T-helper 2 cell (primary cell): Measurements from ENCODE around the gene PPFIBP2.
A peak's percentile ranks its signal among the peaks of the same experiment; 100 is the strongest.

Experiments
- DNase-seq, 5 experiments: peaks; one replicate each; pipeline versions ENCODE4 v3.0.0 to v3.0.0-alpha.2; 2012 to 2022

The PPFIBP2 gene

DNA sequence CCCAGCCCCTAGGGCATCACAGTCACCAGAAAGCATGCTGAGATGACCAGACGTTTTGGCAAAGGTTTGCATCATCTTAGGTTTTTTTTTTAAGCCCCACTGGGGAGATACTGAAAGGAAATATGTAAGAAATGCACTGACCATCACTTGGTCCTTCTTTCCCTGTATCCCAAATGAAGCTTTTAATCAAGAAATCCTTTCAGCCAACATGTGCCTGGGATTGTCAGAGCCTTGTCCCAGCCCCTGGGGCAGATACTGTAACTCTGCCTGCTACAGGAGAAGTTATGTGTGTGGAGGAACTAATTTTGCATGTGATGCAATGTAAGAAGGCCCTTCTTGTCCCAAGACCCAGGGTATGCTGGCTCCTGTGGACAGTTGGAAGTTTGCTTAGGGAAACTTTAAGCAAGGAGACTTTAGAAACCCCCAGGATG, 65.6 kb downstream of the PPFIBP2 start:
- DNase-seq: no peak

- no peak for DNase-seq
Measured at GRCh38 chr11:7581021-7581590, 67.3 kb downstream of the PPFIBP2 start.

DNA sequence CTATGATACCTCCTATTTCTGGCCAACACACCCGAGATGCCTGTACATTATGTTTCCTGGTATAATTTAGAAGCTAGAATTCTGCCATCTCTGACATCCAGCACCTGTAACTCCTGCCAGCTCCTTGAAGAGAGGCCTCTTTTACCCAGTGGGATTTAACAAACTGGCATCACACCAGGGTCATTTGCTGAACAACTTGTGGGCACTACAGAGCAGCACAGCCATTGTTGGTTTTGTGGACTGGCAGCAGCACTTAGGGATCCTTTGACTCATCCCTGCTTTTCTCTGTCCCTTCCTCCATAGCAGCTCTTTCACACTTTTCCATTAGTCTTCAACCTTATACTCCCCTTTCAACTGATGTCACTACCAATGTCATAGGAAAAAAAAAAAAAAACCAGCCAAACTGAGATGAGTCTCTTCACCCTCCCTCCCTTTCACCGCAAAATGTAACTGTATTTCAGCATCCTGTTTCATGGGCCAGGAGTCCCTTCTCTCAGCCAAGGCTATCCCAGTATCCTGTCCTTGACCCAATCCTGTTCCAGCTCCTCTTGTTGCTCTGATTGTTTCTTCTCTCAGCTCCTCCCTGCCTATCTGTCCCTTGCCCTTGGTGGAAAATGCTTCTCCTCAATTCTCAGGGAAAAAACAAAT, 68.7 kb downstream of the PPFIBP2 start:
- no peak for DNase-seq

- DNase-seq: no peak
Measured at GRCh38 chr11:7583248-7583647, 69.4 kb downstream of the PPFIBP2 start.

DNA sequence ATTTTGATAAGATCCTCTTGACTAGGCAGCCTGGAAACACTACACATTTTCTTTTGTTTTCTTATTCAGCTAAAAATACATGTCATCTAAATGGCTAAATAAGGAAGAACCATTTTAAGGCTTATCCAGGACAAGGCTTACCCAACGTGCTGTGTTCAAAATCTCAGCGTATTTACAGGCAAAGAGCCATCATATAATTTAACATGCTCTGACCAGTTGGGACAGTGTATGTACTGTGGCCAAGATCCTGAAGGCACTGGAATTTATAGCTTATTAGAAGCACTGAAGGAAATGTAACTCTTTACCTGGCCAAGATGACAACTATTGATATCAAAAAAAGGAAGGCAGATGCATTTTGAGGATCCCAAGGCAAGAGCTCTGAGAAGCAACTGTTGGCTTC, 71.1 kb downstream of the PPFIBP2 start:
- no peak for DNase-seq

GRCh38 chr11:7585816-7586215, 72.0 kb downstream of the PPFIBP2 start:
- DNase-seq: no peak

DNA sequence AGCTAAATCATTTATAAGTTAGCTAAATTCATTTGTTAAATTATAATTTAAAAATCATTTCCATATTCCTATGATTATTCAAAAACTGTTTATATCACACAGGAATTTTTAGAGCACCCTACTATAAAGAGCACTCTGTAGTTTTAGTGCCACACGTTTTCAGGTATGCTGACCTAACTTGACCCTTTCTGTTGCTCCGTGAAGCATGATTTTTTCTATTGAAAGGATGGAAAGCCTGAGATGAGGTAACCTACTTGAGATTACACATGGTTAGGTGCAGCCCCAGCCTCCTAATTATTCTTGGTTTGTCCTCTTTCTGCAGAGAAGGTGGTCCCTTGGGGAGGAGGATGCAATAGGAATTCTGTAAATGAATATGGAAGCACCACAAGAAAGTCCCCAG, 72.6 kb downstream of the PPFIBP2 start:
- DNase-seq: no peak

DNA sequence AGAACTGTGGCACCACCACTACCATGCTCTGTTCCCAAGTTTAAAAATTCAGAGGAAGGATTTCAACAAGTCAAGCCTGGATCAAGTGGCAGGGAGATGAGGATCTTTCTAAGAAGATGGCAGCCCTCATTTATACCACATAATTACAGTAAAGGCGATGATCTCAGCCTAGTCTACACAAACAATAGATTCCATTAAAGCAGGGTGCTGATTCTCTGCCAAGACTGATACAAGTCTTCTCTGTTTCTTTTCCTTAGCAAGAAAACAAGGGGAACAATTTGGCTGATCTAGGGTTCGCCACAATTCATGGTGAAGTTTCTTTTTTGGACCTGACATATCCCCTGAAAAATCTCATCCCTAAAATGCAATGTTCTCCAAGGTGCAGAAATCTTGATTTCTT, 73.9 kb downstream of the PPFIBP2 start:
- DNase-seq: no peak

DNA sequence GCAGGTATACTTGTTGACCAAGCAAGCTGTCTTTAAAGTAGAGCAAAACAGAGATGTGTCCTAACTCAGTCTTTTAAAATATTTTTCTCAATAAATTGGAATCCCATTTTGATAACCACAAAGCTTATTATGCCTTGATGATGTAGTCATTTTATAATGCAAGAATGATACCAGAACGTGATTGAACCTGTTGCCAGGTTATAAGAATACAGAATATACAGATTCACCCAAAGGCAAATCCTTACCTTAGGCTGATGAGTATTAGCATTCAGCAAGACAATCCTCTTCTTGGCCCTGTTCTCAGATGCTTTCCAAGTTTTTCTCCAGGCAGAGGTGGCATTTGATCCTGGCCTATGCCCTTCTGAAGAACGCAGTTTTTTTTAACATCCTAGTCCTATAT, 76.1 kb downstream of the PPFIBP2 start:
- DNase-seq: no peak

DNA sequence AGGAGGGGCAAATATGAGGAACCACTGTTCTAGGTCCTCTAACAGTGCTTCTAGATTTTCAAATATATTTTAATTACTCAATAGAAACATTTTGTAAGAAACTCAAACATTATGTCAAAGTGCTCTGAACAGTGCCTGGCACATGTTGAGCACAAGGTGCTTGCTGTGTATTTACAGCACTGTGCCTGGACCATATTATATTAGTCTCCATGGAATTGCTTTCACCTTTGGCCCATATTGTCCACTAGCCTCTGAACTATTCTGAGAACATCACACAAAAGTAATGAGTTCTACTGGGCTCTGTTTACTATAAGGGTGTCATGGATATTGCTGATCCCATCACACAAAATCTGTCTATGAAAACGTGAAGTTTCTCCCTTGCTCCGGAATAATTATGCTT, 76.7 kb downstream of the PPFIBP2 start:
- no peak for DNase-seq

DNA sequence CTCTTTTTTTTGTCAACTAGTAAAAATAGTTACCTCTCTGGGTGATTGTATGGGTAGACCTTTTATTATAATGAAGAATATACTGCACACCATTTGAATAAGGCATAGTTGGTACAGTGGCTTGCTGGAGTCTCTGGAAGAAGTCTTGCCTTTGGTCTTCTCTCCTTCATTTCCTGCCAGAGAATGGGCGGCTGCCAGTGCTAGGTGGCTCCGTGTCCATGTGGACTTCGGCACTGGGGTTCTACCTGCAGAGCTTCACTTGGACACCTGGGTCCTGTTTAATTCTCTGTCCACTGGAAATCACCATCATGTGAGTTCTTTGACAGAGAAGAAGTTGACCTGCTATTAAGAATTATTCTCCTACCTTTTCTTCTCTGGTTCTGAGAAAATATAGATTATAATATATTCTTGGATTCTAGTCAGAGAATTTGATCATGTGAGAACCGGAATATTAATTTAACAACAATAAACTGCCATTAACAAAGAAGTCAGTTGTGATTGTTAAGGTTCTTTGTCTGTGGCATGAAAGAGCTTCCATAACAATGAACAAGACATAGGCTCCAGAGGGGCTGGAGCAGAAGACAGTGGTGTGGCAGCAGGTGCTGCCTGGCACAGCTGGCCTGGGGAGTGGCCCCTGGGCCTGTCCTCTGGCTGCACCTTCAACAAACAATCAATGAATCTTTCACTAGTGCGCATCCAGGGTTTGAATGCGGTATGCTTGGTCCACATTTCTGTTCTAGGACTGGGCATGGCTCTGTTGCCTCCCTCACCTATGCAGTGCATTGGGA, 77.5 kb downstream of the PPFIBP2 start:
- DNase-seq: no peak

- DNase-seq: peak in 1 of 5 experiments; percentile 40
Measured at GRCh38 chr11:7591987-7592386, 78.2 kb downstream of the PPFIBP2 start.

DNA sequence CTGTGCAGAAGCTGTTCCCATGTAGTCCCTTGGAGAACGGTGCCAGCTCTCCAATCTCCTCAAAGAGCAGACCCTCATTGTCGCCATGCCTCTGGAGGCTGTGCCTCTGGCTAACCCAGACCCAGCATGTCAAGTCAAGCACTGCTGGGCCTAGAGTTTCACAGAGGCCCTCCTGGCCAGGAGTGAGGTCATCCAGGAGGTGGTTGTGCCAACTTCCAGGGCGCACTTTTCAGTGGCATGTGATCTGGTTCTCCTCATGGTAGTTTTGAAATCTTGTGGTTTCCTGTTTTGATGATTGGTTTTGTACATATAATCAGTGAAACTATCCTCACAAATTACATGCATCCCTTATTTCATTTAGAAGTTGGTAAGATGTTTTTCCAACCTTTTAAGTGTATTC, 78.9 kb downstream of the PPFIBP2 start:
- DNase-seq: peak in 1 of 5 experiments; percentile 47

GRCh38 chr11:7593481-7593880, 79.7 kb downstream of the PPFIBP2 start:
- DNase-seq: no peak

DNA sequence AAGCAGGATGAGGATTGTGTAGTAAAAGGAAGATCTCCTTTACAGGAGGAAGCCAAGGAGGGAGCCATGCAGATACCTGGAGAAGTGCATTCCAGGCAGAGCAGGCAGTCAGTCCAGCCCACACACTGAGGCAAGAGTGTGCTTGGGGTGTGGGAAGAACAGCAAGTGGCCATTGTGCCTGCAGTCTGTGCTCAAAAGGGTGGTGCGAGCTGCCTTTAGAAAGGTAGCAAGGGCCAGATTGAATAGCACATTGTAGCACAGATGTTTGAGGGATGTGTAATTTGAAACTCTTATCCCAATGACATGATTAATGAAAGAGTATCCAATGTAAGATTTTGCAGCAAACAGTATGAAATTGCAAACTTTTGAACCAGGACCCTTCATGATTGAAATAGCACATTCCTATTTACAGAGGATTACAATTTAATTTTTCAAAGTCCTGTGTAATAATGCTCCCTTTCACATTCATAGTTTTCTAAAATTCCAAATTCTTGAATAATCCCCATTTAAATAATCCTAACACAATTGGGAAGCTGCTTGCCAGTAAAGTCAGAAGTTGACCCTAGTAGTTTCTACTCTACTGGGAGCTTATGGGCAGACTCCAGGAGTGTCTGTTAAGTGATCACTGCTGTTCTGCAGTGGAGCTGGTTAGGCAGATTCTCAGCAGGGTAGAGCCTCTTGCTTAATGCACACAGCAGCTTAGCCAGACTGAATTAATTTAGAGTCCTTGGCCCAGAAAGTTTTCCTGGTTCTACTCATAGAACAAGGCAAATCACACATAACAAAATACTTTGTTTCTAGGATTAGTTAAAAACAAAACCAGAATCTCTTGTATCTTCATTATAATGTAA, 81.4 kb downstream of the PPFIBP2 start:
- no peak for DNase-seq

- no peak for DNase-seq
Measured at GRCh38 chr11:7595951-7596350, 82.2 kb downstream of the PPFIBP2 start.

GRCh38 chr11:7596975-7597391, 83.2 kb downstream of the PPFIBP2 start:
- no peak for DNase-seq

GRCh38 chr11:7597620-7598019, 83.8 kb downstream of the PPFIBP2 start:
- no peak for DNase-seq

DNA sequence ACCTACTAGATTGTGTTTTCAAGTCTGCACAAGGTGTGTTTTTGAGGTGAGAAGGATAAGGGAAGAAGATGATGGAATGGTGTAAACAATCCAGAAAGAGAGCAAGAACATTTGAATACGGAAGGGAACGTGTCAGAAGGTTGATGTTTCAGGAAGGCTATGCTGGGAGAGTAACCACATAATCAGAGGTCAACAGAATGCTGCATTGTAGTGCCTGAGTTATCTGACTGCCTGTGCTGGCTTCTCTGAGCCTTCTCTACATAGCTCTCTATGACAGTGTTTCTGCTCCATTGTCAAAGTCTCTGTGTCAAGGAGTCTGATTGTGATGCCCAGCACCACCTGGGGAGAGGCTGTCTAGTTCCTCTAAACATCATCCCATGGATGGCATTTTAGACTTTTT, 85.4 kb downstream of the PPFIBP2 start:
- DNase-seq: no peak

DNA sequence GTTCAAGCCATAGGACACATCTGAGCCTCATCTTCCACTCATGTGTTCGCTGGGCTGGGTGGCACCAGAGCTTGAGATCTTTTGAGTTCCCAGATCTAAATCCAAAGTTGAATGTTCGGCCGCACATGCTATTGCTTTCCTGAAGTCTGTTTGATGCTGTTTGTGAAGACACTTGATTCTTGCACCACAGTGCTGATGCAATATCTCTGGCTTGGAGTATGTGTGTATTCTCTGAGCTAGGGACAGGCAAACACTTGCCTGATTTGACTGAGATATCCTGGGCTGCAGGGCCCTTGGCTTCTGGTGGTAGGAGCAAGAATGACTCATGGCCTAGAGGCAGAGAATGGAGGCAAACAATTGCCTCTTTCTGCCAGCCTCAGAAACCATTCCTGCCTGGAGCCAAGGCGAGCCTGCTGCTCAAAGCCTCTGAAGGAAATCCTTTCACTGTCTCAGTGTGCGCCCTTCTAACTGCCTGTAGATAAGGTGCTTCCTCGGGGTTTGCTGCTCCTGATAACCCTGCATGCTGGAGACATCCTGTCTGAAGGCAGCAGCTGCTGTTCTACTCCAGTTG, 86.5 kb downstream of the PPFIBP2 start:
- DNase-seq: no peak

- DNase-seq: no peak
Measured at GRCh38 chr11:7603031-7603781, 89.4 kb downstream of the PPFIBP2 start.
